Activated CD4-positive, CD25-positive, alpha-beta regulatory T cell (primary cell): ENCODE measurements around the gene SPDYE17.
"Not testable (repeated sequence)": the region's sequence is repeated elsewhere in the genome, so short reads cannot be mapped to it uniquely, and the experiment has no call there.

Source experiments
- DNase-seq, 4 experiments: peaks; one replicate each; lab custom pipeline; 2025; lab: John Stamatoyannopoulos, UW

The SPDYE17 gene

DNA sequence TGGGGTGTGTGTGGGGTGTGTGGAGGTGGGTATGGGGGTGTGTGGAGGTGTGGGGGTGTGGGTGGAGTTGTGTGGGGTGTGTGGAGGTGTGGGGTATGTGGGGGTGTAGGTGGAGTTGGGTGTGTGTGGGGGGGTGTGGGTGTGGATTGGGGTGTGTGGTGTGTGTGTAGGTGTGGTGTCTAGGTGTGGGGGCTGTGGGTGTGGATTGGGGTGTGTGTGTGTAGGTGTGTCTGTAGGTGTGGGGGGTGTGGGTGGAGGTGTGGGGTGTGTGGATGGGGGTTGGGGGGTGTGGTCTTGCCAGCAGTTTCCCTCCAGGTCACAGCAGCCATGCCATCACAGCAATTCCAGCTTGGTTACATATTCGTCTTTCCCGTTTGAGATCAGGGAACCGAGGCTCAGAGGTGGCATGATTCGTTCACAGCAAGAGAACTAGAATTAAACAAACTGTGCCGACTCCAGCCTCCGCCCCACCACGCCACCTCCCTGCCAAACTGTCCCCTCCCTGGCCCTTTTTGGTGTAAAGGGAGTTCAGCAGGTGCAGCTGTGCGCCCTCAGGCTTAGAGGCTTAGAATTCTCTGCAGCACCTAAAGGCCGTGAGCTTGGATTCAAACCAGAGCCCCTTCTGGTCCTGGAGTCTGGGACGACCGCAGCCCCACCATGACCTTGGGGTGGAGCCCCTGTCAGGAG lies 33.3 kb downstream of the SPDYE17 start:
- DNase-seq, result not testable (repeated sequence)

DNA sequence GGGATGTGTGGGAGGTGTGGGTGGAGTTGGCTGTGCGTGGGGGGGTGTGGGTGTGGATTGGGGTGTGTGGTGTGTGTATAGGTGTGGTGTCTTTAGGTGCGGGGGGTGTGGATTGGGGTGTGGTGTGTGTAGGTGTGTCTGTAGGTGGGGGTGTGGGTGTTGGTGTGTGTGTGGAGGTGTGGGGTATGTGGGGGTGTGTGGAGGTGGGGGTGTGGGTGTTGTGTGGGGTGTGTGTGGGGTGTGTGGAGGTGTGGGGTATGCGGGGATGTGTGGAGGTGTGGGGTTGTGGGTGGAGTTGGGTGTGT lies 33.9 kb downstream of the SPDYE17 start:
- no peak for DNase-seq

DNA sequence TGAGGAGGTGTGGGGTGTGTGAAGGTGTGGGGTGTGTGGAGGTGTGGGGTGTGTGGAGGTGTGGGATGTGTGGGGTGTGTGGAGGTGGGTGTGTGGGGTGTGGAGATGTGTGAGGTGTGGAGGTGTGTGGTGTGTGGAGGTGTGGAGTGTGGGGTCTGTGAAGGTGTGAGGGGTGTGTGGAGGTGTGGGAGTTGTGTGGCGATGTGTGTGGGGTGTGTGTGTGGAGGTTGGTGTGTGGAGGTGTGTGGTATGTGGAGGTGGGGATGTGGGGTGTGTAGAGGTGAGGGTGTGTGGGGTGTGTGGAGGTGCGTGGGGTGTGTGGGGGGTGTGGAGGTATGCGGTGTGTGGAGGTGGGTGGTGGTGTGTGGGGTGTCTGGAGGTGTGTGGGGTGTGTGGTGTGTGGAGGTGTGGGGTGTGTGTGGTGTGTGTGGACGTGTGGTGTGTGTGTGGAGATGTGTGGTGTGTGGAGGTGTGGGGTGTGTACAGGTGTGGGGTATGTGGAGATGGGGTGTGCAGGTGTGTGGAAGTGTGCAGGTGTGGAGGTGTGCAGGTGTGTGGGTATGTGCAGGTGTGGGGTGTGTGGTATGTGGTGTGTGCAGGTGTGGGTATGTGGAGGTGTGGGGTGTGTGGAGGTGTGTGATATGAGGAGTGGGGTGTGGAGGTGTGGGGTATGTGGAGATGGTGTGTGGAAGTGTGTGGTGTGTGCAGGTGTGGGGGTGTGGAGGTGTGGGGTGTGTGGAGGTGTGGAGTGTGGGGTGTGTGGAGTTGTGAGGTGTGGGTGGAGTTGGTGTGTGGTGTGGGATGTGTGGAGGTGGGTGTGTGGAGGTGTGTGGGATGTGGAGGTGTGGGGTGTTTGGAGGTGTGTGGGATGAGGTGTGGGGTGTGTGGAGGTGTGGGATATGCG lies 34.5 kb downstream of the SPDYE17 start:
- no peak for DNase-seq

DNA sequence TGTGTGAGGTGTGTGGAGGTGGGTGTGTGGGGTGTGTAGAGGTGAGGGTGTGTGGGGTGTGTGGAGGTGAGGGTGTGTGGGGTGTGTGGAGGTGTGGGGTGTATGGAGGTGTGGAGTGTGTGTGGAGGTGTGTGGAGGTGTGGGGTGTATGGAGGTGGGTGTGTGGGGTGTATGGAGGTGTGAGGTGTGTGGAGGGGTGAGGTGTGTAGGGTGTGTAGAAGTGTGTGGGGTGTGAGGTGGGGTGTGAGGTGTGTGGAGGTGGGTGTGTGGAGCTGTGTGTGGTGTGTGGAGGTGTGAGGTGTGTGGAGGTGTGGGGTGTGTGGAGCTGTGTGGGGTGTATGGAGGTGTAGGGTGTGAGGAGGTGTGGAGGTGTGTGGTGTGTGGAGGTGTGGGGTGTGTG lies 35.2 kb downstream of the SPDYE17 start:
- not testable (repeated sequence) for DNase-seq

DNA sequence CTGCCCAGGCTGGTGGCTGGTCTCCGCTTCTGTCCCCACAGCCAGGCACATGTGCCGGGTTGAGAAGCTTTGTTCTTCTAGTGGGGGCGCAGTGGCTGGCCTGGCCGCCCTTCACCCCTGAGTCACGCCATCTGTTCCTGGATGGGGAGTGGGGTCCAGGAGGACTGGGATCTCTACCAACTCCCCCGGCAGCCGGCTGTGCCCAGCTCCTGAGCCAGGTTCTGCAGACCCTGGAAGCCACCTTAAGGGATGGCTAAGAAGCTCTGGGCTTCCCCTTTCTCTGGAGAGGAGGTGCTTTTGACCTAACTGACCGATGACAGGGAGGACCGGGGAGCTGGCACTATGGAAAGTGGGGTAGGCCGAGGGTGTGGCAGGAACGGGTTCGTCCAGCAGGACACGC lies 37.9 kb downstream of the SPDYE17 start:
- DNase-seq, result not testable (repeated sequence)

DNA sequence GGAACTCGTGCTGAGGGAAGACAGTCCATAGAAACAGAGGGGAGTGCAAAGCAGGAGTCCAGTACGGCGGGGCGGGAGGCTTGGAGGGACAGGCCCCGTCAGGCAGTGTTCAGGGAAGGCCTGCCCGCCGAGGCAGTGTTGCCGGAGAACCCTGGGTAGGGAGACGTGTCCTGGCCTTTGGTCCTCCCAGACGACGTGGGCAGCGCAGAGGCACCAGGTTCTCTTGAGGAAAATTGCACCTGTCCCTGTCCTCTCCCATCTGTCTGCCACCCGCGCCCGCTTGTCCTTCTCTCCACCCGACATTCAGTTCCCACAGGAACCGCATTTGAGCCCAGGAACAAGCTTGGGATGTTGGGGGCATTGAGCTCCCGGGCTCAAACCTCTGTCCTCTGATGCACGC lies 38.3 kb downstream of the SPDYE17 start:
- not testable (repeated sequence) for DNase-seq

DNA sequence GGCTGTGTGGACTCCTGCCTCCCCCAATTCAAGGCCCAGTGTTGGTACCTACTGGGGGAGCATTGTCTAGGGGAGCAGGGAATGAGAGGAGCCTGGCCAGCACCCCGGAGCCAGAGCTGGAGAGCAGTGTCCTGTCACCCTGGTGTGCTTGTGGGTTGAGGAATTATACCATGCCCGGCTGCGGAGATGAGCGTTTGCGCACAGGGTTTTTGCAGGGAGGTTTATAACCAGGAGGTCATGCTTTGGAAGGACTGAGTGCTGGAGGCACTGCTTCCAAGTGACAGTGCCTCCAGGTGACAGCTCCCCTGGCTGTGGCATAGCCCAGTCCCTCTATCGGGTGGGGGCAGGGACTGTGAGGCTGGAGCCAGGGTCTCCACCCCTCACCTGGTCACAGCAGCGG lies 39.3 kb downstream of the SPDYE17 start:
- DNase-seq, result not testable (repeated sequence)

DNA sequence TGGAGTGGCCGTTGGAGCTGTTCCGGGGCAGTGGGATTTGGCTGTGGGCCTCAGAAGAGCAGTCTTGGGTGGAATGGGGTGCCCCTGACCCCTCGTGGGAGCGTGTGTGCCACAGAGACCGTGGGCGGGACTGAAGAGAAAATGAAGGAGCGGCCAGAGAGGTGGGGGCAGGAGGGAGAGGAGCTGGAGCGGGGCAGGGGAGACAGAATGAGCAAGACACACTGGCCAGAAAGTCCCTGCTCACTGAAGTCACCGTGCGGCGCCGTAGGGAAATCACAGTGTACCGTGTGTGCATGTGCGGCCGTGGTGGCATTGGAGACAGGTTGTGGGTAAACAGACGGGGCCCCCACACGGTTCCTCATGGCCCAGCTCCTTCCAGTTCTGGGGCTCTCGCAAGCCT lies 40.0 kb downstream of the SPDYE17 start:
- not testable (repeated sequence) for DNase-seq

DNA sequence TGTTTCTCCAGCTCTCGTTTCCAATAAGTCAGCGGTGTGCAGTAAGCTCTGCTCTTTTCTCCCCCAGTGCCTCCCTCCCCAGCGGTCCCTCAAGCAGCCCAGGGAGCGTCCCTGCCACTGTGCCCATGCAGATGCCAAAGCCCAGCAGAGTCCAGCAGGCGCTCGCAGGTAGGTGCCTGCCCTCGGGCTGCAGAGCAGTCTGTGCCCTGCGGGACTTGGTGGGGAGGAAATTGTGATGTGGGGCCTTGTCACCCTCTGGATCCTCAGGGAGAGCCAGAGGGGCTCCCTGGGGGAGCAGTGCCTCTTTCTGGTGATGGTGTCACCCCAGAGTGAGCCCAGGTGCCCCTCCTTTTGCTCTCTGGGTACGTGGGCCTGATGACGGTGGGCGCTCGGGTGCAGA lies 42.0 kb downstream of the SPDYE17 start:
- DNase-seq, result not testable (repeated sequence)

DNA sequence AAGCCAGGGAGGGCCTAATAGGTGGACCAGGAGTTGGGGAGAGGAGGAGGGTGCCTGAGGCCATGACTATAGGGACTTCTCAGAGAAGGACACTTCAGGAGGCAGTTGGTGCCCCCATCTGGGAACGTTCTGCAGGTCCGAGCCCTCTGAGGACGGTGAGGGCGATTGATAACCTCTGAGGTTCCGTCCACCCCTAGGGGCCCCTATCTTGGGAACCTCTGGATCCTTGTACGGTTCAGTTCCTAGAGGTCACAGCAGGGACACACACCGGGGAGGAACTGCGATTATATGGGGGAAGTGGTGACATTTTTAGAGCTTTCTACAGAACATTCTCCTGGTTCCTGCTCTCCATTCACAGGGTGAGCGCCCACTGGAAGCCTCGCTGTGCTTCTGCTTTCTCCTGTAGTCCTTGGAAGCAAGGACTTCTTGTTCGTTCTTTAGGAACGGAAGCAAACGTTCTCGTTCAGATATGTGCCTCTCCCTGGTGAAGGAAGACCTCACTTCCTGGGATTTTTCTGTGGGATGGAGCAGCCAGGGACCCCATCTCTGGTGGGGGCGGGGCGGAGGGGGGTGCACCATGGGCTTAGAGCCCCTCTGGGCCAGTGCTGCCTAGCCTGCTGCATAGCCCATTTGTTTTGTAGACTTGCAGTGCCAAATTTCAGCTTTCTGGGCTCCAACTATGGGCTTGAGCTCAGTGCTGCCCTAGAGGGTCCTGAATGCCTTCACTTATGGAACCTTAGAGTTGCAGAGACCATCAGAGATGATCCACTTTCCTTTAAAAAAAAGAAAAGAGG lies 46.0 kb downstream of the SPDYE17 start:
- DNase-seq, result not testable (repeated sequence)

DNA sequence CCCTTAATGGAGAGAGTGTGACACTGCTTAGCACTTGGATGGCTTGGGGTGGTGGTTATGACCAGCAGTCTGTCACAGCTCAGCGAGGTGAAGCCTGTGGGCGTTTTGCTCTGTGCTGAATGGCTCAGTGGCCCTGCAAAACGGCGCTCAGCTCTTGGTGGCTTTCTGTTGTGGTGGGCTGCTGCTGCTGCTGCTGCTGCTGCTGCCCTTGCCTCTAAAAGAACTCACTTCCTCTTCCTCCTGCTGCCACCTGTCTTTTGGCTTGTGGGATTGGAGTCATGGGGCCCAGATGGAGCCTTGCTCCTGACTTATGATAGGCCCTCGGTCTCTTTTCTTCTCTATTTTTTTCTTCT lies 47.4 kb downstream of the SPDYE17 start:
- not testable (repeated sequence) for DNase-seq

DNA sequence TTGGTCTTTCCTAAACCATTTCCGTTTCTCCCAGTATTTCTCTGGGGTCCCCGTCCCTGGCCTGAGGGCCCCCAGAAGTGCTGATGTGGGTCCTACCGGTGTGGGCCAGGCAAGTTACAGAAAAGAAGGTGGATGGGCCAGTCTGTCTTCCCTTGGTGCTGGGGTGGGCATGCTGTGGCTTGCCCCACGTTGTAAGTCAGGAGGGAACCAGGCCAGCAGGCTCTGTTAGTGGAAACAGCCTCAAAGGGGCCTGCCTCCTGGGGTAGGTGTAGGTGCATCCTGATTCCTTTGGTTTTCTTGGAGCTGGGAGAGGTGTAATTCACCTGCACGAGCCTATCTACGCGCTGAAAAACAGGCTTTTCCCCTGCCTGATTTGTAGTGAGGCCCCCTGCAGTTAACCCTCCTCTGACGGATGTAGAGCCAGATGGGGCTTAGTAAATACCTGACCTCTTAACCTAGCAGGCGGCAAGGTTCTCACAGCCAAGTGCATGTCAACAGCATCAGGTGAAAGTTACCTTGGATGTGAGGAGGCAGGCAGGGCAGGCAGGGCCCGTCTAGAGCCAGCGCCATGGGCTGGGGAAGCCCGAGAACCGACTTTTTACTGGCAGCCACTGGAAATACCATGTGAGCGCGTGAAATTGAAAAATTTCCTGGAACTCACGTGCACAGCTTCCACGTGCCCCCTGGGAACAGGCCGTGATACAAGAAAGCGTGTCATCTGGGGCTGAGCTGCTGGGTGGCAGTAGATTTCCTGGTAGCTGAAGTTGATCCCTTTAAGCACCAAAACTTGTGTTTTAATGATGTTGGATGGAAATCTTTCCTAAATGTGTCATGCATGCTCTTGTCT lies 48.0 kb downstream of the SPDYE17 start:
- DNase-seq, result not testable (repeated sequence)

DNA sequence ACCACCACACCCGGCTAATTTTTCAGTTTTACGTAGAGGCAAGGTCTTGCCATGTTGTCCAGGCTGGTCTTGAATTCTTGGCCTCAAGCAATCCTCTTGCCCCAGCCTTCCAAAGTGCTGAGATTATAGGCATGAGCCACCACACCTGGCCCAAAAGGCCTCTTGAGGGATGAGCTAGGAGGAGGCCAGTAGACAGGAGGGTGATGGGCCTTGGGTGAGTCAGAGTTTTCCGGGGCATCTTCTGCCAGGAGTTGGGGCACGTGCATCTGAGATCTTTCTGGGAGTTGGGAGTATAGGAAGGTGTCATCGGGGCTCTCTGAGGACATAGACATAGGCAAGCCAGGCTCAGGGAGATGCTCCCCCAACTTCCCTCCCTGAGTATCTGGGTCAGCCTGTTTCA lies 48.8 kb downstream of the SPDYE17 start:
- DNase-seq, result not testable (repeated sequence)

DNA sequence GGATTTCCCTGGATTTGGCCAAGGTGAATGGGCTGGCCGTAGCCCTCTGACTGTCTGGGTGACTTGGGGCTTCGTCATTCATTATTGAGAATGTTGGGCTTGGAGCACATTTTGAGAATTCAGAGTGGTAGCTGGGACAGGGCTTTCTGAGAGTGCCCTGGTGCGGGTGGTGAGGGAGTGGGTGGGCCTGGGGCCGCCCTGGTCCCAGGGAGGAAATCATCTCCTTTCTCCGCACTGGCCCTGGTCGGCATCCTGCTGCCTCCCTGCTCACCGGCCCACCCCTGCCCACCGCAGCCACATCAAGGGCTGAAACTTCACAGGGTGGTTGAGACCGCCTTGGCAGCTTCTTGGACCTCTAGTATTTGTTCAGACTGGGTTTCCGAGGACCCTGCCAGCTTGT lies 49.7 kb downstream of the SPDYE17 start:
- not testable (repeated sequence) for DNase-seq

DNA sequence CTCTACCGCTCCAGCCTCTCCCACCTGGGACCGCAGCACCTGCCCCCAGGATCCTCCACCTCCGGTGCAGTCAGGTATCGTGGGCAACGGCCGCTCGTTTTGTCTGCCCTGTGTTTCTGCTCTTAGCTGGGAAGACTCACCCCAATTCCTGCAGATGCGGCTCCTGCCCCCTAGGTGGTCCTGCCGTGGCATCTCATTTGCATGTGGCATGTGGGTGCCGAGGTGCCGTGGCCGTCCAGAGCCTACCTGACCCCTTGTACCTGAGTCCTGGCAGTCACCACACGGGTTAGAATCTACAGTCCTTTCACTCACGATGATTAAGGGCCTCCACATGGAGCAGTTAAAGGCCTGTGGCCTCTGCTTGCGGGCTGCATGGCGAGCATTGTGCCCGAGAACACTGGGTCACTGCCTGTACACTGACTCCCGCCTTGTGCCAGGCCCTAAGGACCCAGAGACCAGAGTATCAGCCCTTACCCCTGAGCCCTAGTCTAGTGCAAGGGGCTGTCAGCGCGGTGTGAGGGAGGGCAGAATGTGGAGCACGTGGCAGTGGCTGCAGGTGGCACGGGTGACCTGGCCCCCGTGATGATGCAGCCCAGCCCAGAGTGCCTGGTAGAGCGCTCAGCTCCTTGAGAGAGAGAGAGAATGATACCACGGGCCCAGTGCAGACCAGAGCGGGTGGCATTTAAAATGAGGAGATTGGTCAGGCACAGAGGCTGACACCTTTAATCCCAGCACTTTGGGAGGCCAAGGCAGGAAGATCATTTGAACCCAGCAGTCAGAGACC lies 50.8 kb downstream of the SPDYE17 start:
- not testable (repeated sequence) for DNase-seq

DNA sequence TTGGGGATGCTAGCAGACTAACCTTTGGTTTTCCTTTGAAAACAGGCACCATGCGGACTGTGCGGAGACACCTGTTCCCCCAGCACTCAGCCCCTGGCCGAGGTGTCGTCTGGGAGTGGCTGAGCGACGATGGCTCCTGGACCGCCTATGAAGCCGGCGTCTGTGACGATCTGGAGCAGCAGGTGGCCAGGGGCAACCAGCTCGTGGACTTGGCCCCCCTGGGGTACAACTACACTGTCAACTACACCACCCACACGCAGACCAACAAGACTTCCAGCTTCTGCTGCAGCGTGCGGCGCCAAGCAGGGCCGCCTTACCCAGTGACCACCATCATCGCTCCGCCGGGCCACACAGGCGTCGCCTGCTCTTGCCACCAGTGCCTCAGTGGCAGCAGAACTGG lies 51.6 kb downstream of the SPDYE17 start:
- DNase-seq, result not testable (repeated sequence)

DNA sequence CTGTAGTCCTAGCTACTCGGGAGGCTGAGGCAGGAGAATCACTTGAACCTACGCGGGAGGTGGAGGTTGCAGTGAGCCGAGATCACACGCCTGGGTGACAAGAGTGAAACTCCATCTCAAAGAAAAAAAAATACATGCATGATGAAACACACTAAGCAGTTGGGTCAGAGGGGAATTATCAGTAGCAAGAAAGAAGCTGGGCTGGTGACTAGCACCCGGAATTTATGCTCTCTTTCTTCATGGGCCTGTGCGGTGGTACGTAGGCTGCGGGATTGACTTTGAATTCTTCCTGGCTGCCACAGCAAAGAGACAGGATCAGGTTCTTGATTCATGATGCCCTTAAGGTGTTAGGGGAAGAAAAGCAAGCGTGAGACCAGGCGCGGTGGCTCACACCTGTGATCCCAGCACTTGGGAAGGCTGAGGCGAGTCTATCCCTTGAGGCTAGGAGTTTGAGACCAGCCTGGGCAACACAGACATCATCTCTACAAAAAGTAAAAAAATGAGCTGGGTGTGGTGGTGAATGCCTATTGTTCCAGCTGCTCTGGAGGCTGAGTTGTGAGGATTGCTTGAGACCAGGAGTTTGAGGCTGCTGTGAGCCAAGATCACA lies 54.3 kb downstream of the SPDYE17 start:
- DNase-seq, result not testable (repeated sequence)

DNA sequence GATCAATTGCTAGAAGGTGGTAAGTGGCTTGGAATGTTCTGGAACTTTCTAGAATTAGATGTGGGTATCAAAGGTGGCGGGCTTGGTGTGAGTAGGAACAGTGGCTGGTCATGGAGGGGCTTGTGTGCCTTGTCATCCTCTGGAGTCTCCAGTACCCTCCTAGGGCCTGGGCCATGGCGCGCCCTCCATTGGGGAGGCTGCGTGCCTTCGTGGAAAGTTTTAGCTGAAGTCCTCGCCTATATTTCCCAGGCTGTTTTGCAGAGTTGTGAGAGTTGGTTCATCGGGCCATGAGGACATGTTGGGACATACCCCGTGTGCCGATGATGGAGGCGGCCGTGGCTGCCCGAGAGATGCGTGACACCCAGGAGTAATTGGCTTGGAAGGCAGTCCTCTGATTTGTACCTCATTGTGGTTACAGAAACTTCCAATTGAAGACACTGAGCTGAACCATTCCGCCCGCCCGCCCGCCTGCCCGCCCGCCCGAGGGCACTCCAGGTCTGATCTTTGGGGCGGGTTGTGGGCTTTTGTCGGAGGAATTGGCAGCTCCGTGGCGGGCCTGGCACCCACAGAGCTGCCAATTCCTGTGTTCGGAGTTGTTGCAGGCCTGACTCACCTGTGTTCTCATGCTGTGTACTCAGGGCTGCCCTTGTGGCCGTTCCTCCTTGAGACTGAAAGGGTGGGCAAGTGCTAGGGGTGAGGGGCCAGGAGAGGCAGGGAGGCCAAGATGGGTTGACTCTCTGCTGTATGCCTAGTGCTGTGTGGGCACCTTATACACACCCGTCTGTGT lies 57.2 kb downstream of the SPDYE17 start:
- not testable (repeated sequence) for DNase-seq

DNA sequence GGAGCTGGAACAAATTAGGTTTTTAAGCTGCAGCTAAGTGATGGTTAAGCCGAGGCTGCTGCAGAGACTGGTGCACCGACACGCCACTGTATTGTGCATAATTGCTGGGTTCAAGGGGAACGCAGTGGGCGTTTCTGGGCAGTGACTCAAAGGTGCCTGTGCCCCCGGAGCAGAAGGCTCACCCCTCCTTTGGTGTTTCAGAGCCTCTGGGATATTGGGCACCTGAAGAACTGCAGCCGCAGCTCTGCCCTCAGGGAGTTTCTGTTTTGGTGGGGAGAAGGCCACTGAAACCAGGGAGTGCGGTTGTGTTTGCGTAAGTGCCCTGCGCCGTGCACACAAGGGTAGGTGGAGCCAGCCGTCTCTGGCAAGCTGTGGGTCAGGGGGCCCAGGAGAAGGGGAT lies 57.8 kb downstream of the SPDYE17 start:
- not testable (repeated sequence) for DNase-seq

DNA sequence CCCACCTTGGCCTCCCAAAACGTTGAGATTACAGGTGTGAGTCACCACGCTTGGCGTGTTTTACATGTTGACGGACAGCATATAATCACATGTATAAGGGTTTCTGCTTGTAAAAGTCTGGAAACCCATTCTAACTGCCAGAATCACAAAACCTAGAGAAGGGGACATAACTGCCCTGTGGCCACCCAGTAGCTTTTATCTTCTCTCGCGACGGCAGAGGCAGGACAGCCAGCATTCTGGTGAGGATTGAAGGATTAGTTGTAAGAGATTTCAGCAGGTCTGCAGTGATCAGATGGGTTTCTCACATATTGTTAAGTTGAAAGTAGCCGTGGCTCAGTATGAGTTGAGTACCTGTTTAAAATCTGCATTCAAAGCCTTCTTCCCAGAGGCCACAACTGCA lies 59.8 kb downstream of the SPDYE17 start:
- DNase-seq, result not testable (repeated sequence)
